HCEC 1CT (cell line): Measurements from ENCODE around the gene DESI1.

Experiments used
- DNase-seq: peaks from one replicate; pipeline ENCODE4 v3.0.0-alpha.2; 2017

The DESI1 gene

GRCh38 chr22:41555325-41555982, 65.4 kb downstream of the DESI1 start:
- no peak for DNase-seq

GRCh38 chr22:41551877-41552582, 68.8 kb downstream of the DESI1 start:
- DNase-seq, result no peak

GRCh38 chr22:41550952-41551491, 69.8 kb downstream of the DESI1 start:
- no peak for DNase-seq

GRCh38 chr22:41548830-41549211, 72.0 kb downstream of the DESI1 start:
- DNase-seq, result no peak
